HG03060 (cell line): ENCODE data around the gene COG1.

Experiments used
- ATAC-seq: cut with Tn5 transposase; IDR thresholded peaks from one replicate; pipeline ENCODE4 v1.9.1; 2021; ENCODE audit warnings: low read depth, moderate number of reproducible peaks; ENCODE audit not compliant: unreplicated experiment

COG1 gene

DNA sequence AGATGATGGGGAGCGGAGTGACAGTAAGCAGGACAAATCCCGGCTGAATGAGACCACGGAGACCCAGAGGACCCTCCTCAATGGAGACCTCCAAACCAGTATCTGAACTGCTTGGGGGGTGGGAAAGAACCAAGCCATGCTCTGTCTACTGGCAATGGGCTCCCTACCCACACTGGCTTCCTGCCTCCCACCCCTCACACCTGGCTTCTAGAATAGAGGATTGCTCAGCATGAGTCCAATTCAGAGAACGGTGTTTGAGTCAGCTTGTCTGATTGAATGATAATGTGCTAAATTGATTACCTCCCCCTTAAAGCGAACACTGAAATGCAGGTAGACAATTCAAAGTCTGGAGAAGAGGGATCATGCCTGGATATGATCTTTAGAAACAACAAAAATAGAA is 22.5 kb upstream of the COG1 start:
- ATAC-seq: no peak

DNA sequence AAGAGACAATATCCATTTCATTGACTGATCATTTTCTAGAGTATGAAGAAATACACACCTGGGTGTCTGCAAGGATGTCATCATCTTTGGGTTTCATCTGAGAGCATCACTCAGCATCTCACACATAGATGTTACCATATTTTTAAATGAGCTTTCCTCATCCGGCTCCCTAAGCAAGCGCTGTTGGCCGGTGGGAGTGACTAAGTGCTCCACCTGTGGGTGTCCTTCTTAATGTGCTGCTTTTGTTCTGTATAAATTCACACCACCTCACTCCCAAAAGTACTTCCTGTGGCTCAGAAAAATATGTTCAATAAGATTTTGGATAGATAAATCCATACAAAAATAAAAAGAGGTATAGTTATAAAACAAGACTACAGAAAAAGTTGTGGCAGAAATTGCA is 20.6 kb upstream of the COG1 start:
- no peak for ATAC-seq

DNA sequence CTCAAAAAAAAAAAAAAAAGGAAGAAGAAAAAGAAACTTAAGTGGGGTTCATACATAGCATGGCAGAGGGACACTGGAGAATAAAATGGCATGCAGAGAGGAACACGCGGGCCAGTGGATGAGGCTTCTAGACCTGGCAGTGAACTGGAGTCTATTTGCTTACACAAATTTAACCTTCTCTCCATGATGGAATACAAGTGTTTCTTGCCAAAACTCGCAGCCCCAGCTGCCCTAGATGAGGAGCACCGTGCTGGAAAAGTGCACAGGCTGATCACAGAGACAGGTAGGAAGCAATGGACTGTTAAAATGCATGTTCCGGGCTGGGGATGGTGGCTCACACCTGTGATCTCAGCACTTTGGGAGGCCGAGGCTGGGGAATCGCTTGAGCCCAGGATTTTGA is 18.7 kb upstream of the COG1 start:
- ATAC-seq: no peak

DNA sequence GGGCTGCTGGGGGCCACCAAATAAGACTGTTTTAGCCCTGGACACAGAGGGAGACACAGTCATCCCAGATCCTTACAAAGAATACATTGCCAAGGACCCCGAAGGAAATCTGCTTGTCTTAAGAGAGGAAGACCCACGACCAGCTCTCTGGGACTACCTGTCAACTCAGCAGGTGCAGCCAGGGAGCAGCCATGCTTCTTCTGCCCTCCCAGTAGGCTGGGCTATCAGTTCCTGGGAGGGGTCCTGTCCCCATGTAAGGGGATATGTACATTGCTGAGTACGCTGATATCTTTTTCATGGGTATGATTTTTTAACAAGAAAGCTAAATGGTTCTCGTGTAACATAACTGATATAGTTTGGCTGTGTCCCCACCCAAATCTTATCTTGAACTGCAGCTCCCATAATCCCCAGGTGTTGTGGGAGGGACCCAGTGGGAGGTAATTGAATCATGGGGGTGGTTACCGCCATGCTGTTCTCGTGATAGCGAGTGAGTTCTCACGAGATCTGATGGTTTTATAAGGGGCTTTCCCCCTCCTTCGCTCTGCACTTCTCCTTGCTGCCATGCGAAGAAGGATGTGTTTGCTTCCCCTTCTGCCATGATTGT is 16.8 kb upstream of the COG1 start:
- ATAC-seq: no peak

DNA sequence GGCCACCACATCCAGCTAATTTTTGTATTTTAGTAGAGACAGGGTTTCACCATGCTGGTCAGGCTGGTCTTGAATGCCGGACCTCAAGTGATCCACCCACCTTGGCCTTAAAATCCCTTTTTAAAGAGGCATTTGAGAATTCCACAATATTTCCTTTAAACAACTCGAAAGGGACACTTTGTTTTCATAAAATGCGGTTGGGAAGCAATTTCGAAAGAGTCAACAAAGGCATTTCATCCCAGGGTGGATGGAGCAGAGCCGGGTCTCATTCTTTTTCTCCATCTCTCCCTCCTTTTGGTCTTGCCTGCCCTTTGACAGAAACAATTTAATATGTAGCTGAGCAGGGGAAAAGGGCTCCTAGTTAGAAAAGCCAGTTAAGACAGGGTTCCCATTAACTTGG is 13.5 kb upstream of the COG1 start:
- no peak for ATAC-seq

DNA sequence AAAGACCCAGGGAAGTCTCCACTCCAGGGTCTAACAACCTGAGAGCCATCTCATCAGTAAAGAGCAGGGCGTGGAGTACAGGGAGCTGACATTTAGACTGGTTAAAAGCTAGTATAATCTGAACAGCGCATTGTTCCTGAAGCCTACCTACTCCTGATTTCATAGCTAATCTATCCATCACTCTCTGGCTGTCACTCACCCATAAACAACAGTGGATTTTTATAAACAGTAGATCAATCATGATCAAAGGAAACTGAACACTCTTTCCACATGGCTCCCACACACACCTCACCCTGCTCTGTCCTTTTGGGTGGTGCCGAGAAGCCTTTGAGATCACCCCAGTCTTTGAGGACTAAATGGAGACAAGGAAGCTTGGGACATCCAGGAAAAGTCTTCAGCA is 13.0 kb upstream of the COG1 start:
- ATAC-seq: no peak

DNA sequence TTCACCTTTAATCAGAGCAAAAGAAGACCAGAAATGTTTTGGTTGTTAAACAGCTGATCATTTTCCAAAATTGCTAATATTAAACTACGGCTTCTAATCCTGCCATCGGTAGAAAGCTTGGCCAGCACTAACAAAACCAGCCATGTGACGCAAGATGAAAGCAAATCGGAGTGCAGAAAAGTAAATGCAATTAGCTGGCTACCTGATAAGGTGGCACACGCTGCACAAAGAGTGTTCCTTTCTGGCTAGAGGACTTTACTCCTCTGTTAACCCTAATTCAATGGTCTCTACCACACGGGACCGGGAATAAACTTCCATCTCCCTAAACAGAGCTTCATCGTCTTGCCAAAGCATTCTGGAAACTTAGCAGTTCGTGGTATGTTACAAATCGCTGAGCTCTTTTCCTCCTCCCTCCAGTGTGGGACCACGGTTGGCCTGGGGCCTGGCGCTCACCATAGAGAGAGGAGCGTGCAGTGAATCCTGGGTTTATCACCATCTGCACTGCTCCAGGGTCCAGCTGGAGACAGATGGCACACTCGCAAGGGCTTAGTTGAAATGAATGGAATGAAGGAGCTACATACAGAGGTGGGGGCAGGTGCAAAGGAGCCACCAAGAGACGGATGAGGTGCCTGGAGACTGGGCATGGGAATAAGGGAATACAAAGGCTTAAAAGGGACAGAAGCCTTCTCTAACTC is 10.1 kb upstream of the COG1 start:
- no peak for ATAC-seq

DNA sequence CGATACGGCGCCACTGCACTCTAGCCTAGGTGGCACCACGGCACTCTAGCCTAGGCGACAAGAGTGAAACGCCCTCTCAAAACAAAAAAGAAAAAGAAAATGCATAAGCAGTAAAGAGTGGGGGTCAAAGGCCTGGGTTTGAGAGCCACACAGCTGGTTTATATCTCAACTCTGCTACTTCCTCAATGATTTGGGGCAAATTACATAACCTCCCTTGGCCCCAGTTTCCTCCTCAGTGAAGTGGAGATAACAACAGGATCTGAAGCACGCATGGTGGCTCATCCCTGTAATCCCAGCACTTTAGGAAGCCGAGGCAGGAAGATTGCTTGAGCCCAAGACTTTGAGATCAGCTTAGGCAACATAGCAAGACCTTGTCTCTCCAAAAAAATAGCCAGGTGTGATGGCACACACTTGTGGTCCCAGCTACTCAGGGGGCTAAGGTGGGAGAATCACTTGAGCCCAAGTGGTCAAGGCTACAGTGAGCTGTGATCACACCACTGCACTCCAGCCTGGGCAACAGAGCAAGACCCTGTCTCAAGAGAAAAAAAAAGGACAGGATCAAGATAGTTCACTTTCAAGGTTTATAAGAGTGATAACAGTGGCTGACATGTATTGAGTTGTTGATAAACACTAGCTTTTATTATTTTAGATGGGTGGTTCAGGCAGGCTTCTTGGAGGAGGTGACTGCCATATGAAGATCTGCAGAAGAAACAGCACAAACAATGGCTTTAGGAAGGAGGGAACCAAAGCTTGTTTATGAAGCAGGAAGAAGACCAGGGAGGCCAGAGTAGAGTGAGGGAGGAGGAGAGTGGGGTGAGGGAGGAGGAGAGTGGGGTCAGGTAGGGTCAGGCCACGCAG is 8.5 kb upstream of the COG1 start:
- no peak for ATAC-seq

DNA sequence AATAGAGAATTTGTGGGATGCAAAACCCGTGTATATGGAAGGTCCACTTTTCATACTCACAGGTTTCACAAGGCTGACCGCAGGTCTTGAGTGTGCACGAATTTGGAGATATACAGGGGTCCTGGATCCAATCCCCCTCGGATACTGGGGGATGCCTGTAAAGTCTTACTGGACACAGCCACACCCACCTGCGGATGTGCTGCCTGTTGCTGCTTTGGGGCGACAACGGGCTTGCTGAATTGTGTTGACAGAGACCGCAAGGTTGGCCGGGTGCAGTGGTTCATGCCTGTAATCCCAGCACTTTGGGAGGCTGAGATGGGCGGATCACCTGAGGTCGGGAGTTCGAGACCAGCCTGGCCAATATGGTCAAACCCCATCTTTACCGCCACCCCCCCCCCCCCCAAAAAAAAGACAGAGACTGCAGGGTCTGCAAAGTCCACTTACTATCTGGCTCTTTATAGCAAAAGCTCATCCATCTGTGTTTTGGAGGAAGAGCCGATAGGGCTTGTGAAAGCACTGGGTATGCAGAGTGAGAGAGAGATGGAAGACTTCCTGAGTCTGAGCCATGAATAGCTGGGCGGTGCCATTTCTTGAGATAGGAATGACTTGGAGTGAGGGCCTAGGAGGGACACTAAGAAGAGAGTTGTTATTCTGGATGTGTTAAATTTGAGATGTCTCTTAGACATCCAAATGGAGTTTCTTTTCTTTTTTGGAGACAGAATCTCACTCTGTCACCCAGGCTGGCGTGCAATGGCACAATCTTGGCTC is 6.4 kb upstream of the COG1 start:
- ATAC-seq: no peak

DNA sequence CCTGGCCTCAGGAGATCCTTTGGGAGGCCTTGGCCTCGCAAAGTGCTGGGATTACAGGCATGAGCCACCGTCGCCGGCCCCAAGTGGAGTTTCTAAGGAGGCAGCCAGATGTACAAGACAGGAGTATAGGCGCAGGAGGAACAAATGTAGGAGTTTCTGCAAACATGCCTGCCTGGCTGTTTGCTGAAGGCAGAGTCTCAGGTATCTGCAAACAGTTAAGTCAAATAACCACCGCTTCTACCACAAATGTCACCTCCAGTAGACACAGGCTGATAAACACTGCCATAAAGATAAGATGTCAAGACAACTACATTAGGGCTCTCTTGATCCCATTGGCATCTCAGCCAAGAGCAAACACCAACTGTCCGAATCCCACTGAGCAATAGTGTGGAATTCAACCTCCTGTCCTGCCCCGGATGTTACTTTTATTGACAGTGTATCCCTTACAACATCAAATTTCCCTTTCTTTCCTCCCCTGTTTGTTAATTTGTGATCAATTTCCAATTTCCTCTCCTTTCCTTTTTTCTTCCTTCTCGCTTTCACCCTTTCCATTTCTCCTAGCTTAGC is 5.6 kb upstream of the COG1 start:
- no peak for ATAC-seq

DNA sequence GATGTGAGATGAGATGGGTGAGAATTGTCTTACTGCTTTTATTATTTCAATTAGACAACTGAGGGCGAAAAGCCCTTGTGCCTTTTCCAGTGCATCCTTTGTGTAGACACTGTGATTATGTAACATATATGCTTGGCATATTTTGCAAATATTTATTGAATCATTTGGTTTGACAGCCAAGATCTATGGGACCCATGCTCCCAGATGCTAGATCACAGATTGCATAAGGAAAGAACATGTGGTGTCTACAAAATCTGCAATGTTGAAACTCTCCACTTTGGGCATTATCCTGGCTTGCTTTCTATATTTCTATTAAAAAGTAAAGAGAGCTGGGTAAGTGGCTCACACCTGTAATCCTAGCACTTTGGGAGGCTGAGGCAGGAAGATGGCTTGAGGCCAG is 4.8 kb upstream of the COG1 start:
- ATAC-seq: no peak

DNA sequence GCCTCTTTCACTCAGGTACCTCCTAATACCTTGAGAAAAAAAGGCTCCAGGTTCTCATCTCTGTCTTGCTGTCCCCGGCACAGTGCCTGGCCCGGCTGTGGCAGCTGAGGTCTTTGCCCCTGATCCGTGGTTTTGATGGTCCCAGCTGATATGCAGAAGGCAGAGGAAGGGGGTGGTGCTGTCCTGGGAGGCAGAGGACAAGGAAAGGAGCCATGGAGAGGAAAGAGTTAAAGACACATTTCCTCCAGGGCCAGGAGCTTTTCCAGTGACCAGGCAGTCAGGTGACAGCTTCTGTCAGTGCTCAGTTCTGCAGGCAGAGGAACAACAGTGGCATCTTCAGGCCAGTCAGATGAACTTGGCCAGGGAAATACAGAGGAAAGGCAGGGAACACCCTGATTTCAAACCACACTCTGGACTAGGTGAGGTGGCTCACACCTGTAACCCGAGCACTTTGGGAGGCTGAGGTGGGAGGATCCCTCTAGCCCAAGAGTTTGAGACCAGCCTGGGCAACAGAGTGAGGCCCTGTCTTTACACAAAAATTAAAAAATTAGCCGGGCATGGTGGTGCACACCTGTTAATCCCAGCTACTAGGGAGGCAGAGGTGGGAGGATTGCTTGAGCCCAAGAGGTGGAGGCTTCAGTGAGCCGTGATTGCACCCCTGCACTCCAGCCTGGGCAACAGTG is 3.3 kb upstream of the COG1 start:
- no peak for ATAC-seq

DNA sequence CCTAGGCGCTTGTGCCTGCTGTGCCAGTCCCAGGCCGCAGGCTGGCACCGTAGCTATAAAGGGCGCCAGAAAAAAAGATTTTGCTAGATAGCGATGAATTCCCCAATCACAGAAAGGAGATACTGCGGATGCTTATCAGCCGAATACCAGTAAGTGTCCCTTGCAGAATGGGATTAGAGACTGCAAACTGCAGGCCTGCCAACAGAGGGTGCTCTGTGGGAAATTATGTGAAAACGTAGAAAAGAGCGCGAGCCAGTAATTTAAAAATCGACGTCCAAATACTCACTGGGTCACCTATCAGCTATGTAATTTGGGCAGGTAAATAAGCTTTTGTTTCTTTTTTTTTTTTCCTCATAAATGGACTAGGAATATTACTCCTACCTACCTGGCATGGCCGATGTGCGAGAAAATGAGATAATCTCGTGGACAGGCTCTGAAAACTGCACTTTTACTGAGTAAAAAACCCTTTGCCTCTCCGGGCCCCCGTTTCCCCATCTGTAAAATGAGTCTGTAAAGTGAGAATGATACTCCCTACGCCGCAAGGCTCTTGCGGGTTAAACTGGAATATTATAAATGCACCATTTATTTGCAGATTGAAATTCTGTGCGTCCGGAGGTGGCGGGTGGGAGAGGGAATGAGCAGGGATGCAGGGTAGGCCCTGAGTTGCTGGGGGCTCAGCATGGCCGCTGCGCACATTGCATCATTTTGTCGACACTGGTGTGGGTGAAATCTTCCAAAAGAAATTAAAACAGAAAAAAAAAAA is 1.2 kb upstream of the COG1 start:
- ATAC-seq: peak; percentile 42

DNA sequence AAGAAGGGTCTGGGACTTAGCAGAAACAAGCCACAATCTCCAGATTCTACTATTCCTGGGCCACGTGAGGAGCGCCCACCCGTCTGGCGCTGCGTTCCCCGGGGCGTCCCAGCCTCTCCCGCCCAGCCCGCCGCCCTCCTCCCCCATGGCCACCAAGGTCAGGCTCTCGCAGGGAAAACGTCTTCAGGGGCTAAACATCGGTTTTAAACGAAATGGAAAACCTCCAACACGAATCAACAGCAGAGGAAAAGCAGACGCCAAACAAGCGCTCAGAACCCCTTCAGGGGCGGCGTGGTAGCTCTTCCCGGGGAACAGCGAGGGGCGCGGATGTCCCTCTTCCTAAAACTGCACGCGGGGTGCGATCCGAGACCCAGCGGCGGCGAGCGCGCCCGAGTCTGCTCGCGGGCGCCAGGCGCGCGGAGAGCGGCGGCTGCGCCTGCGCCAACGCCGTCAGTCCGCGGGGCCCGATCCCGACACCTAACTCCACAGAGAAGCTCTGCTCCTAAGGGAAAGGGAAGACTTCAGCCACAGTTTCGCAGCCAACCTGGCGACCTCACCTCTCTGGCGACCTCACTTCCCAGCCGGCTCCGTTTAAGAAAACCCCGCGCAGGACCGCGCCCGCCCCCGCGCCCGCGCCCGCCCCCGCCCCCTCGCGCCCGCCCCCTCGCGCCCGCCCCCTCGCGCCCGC is 505 bp upstream of the COG1 start:
- no peak for ATAC-seq

DNA sequence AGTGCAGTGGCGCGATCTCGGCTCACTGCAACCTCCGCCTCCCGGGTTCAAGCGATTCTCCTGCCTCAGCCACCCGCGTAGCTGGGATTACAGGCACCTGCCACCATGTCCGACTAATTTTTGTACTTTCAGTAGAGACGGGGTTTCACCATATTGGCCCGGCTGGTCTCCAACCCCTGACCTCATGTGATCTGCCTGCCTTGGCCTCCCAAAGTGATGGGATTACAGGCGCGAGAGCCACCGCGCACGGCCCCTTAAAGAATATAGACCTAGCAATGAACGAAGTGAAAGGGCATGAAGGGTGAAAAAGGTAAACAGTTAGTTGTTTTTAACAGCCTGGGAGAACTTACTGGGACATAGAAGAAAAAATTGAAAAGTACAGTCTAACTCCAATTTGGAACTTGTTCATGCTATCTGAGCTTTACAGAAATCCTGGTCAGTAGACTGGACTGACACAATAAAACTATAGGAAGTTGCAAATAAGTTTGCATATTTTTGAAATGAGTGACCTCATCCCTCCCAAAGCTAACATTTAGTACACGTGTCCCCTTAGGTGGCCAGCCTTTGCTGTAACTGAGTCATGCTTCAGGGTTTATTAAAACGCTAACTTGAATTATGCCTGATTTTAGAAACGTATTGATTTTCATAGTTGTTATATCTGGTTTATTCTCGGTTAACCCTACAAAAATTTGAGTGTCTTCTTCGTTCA is 1.8 kb downstream of the COG1 start:
- no peak for ATAC-seq

DNA sequence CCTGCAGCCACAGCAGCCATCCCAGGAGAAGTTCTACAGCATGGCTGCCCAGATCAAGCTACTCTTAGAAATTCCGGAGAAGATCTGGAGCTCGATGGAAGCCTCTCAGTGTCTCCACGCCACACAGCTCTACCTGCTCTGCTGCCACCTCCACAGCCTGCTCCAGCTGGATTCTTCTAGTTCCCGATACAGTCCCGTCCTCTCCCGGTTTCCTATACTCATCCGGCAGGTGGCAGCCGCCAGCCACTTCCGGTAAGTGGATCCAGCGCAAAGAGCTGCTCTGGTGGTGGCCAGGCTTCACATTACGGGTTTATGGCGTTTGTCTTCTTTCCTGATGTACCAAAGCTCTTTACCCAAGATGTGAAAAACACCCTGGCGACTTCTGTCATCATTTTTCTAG is 3.6 kb downstream of the COG1 start:
- ATAC-seq: no peak

DNA sequence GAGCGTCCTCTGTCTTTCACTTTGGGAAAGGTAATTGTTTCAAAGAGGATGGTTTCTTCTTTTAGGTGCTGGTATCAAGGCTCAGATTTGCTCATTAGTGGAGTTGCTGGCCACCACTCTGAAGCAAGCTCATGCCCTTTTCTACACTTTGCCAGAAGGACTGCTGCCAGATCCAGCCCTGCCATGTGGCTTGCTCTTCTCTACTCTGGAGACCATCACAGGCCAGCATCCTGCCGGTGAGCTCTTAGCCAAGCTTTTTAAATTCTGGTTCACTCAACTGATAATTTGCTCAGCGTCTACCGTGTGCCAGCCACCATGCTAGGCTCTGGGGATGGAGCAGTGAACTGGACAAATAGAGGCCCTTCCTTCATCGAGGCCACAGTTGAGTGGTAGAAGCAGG is 4.3 kb downstream of the COG1 start:
- no peak for ATAC-seq

DNA sequence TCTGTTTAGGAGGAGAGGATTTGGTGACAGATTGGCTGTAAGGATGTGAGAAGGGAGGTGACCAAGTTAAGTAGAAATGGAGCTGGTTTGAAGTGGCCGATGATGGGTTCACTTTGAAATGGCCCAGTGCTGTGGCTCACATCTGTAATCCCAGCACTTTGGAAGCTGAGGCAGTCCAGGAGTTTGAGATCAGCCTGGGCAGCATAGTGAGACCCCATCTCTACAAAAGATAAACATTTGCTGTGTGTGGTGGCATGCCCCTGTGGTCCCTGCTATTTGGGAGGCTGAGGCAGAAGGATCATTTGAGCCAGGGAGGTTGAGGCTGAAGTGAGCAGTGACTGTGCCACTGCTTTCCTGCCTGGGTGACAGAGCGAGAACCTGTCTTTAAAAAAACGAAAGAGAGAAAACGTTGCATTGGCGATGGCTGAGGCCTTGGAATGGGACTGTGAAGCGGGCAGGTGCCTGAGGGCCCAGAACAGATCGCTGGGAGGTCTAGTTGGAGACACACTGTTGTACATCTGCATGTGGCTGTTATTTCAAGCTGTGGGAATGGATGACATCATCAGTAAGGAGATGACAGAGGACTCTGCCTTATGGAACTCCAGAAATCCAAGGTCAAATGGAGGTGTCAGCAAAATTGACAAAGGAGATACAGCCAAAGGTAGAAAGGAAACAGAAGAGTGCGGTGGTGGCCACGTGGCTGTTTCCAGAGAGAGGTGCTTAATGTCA is 5.5 kb downstream of the COG1 start:
- ATAC-seq: no peak
